NB4 (cell line): ENCODE measurements around the gene SCAPER.

Experiments used
- CTCF ChIP-seq: IDR thresholded peaks from one replicate; pipeline ENCODE4 v1.5.1; 2012; ENCODE audit warnings: low read depth, low read length
- MAX ChIP-seq: IDR thresholded peaks from 2 replicates; pipeline ENCODE4 v1.6.1; 2011; ENCODE audit warnings: low read depth, low read length
- MYC ChIP-seq: IDR thresholded peaks from 2 replicates; pipeline ENCODE4 v1.6.1; 2011; ENCODE audit warnings: low read depth, low read length
- POLR2A ChIP-seq: IDR thresholded peaks from 2 replicates; pipeline ENCODE4 v1.6.1; 2011; ENCODE audit warnings: mild to moderate bottlenecking; ENCODE audit not compliant: insufficient read length; ENCODE audit errors: extremely low read depth

GRCh38 chr15:76642671-76643070, 262.5 kb downstream of the SCAPER start:
- TF ChIP-seq MAX: no peak
- TF ChIP-seq CTCF: peak; percentile 39
- no peak for TF ChIP-seq POLR2A
- TF ChIP-seq MYC: no peak
